ENCODE results near the gene TANGO6. TPM values are rescaled to one million over a fixed set of nuclear protein-coding genes. Genes with fewer than 3 reads are reported as not detected.
"Not testable (repeated sequence)": the region's sequence is repeated elsewhere in the genome, so short reads cannot be mapped to it uniquely, and the experiment has no call there.

TANGO6 gene
- total RNA-seq, 1 donor: 13.7 TPM

DNA sequence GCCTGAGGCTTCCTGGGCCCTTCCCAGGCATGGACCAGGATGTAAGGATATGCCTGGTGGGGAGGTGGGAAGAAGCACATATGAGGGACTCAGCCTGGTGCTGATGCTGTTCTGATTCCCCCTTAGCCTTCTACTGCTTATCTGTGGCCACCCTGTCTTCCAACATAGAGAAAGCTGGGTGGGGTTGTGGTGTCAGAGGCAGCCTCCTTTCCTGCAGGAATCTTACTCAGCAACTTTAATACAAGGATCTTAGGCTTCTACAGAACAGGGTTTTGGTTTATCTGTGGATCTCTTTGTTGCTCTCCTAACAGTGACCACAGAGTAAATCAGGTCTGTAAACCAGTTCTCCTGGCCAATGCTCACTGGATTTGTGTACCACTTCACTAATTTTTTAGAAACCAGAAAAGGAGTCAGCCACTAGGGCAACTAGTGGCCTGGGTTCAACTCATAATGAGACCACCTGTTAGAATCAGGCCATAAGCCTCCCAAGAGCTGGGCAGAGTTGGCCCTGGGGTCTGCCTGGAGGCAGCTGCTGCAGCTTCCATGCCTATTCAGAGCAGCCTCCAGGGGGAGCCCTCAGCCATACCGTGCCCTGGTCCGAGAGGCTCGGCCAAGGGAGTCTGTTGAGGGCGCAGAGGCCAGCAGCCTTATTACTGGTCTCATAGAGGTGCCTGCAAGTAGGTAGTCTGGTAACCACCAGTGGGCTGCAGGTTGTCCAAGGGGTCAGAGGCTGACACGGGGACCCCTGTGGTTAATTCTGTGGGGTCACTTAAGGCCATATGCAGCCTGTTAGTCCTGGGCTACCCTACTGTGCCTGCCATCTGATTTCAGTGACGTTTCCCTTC lies 269.2 kb downstream of the TANGO6 start:
- DNase-seq (ENCODE audit: low read depth in 2 of 3, low spot score in 2 of 3): peak in 1 of 3 donors; percentile 53

DNA sequence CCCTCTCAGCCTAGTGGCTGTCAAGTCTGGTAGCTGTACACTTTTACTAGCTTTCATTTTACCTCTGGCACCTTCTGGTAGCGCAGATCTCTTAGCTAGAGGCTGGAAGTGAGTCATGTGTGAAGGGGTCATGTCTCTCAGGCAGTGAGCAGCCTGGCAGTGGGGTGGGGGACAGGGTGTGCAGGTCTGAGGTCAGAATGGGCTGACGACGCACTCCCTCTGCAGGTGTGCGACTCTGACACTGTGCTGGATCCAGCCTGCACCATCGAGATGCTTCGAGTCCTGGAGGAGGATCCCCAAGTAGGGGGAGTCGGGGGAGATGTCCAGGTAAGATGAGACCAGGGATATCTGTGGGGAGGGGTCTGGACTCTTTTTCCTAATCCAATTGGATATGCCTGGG lies 269.9 kb downstream of the TANGO6 start:
- DNase-seq (ENCODE audit: low read depth in 2 of 3, low spot score in 2 of 3): no peak

DNA sequence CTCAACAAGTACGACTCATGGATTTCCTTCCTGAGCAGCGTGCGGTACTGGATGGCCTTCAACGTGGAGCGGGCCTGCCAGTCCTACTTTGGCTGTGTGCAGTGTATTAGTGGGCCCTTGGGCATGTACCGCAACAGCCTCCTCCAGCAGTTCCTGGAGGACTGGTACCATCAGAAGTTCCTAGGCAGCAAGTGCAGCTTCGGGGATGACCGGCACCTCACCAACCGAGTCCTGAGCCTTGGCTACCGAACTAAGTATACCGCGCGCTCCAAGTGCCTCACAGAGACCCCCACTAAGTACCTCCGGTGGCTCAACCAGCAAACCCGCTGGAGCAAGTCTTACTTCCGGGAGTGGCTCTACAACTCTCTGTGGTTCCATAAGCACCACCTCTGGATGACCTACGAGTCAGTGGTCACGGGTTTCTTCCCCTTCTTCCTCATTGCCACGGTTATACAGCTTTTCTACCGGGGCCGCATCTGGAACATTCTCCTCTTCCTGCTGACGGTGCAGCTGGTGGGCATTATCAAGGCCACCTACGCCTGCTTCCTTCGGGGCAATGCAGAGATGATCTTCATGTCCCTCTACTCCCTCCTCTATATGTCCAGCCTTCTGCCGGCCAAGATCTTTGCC lies 271.1 kb downstream of the TANGO6 start:
- DNase-seq (ENCODE audit: low read depth in 2 of 3, low spot score in 2 of 3): no peak

- DNase-seq (ENCODE audit: low read depth in 2 of 3, low spot score in 2 of 3): no peak
Observed at GRCh38 chr16:69114976-69115355, 271.6 kb downstream of the TANGO6 start.

DNA sequence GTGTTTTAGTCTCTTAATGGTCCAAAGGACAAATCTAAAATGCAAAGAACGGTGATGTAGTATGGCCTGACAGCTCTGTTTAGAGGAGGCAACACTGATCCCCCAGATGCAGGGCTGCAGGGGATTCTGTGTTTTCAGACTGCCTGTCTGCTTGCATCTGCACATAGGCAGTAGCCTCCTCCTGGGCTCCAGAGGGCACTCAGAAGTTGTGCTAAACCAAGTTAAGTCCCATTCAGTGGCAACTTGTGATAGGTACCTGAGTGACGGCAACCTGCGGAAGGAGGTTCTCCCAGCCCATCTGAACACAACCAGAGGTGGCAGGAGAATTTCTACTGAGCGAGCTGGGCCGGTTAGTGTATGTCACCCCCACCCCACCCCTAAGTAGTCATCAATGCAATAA lies 272.0 kb downstream of the TANGO6 start:
- no peak for DNase-seq (ENCODE audit: low read depth in 2 of 3, low spot score in 2 of 3)

- no peak for DNase-seq (ENCODE audit: low read depth in 2 of 3, low spot score in 2 of 3)
Observed at GRCh38 chr16:69115837-69116236, 272.5 kb downstream of the TANGO6 start.

- no peak for DNase-seq (ENCODE audit: low read depth in 2 of 3, low spot score in 2 of 3)
Observed at GRCh38 chr16:69116256-69116875, 273.0 kb downstream of the TANGO6 start.

DNA sequence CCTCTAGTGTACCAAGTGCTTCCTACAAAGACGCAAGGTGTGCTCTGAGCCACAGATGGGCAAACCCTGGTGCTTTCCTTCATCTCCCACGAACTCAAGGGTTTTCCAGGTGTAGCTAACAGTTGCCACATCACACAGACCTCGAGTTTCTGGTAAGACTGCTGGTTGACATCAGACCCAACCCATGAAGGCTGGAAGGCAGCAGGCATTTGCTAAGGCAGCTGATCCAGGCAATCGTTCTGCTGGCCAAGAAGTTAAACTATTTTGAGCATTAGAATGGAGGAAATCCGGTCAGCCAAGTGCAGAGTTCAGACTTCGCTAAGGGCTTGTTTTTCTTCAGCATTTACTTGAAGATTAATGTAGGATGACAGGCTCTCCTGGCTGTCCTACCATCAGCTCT lies 273.6 kb downstream of the TANGO6 start:
- DNase-seq (ENCODE audit: low read depth in 2 of 3, low spot score in 2 of 3): no peak

DNA sequence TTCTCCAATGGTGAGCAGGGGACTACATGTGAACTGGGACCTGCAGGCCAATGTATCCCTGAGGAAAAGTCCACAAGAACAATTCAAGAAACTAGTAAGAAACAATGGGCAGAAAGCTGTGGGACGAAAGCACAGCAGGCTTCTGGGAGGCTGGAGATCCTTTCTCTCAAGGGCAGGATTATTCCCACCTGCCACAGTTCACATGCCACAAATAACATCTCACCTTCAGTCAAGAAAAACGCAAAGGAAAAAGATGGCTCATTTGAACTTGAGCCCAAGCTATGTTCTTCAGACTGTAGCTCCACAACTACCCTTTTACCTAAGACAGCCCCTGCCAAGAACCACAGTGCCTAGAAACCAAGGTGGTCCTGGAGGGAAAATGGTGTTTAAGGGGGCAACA lies 275.1 kb downstream of the TANGO6 start:
- no peak for DNase-seq (ENCODE audit: low read depth in 2 of 3, low spot score in 2 of 3)

DNA sequence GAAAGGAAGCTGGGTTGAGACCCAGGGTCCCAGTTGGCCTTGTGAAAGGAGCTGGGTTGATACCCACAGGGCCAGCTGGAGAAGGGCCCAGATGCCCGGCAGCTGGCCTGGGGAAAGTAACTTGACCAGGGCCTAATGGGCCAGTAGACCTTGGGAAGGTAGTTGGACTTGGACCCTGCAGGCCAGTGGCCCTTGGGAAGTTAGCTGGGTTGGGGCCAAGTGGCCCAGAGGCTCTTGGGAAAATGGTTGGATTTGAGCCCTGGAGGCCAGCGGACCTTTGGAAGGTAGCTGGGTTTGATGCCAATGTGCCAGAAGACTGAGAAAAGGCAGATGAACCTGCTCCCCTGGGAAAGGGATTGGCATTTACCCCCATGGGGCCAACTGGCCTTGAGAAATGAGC lies 275.7 kb downstream of the TANGO6 start:
- DNase-seq (ENCODE audit: low read depth in 2 of 3, low spot score in 2 of 3): no peak

DNA sequence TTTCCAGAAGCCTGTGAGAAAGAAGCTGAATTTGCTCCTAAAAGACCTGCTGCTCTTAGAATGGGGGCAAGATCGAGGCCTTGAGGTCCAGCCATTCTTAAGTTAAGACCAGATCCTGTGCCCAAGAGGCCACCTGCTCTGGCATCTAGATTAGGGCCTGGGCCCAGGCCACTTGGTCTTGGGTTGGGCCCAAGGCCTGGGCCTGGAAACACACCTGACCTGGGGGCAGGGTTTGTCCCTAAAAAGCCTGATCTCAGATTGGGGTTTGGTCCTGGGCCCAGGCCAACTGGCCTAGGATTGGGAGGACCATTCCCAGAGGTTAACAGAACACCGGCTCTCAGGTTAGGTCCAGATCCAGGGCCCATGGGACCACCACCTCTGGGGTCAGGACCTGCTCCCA lies 276.2 kb downstream of the TANGO6 start:
- no peak for DNase-seq (ENCODE audit: low read depth in 2 of 3, low spot score in 2 of 3)

GRCh38 chr16:69120096-69120664 lies 276.8 kb downstream of the TANGO6 start:
- DNase-seq (ENCODE audit: low read depth in 2 of 3, low spot score in 2 of 3): no peak

DNA sequence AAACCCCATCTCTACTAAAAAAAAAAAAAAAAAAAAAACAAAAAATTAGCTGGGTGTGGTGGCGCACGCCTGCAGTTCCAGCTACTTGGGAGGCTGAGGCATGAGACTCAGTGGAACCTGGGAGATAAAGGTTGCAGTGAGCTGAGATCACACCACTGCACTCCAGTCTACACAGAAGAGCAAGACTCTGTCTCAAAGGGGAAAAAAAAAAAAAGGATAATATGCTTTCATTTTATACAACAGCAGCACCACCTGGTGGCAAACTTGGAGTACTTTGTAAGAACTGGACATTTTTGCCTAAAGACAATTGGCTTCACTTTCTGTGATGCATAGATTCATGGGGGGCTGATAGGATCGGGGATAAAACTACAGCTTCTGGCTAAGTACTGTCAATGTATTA lies 280.6 kb downstream of the TANGO6 start:
- peak; percentile 42 to 93 (median 75) for DNase-seq (ENCODE audit: low read depth in 2 of 3, low spot score in 2 of 3)

GRCh38 chr16:69124406-69124805 lies 281.1 kb downstream of the TANGO6 start:
- DNase-seq (ENCODE audit: low read depth in 2 of 3, low spot score in 2 of 3): not testable (repeated sequence)

DNA sequence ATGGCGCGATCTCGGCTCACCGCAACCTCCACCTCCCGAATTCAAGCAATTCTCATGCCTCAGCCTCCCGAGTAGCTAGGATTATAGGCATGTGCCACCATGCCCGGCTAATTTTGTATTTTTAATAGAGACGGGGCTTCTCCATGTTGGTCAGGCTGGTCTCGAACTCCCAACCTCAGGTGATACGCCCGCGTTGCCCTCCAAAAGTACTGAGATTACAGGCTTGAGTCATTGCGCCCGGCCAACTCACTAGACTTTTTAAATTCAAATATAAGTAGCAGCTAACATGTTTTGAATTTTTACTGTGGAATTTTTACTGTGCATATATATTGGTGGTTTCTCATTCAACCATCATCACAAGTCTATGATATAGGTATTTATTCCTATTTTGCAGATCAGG lies 281.6 kb downstream of the TANGO6 start:
- DNase-seq (ENCODE audit: low read depth in 2 of 3, low spot score in 2 of 3): not testable (repeated sequence)

GRCh38 chr16:69126221-69126620 lies 282.9 kb downstream of the TANGO6 start:
- DNase-seq (ENCODE audit: low read depth in 2 of 3, low spot score in 2 of 3): no peak

- not testable (repeated sequence) for DNase-seq (ENCODE audit: low read depth in 2 of 3, low spot score in 2 of 3)
Observed at GRCh38 chr16:69126801-69127200, 283.5 kb downstream of the TANGO6 start.

DNA sequence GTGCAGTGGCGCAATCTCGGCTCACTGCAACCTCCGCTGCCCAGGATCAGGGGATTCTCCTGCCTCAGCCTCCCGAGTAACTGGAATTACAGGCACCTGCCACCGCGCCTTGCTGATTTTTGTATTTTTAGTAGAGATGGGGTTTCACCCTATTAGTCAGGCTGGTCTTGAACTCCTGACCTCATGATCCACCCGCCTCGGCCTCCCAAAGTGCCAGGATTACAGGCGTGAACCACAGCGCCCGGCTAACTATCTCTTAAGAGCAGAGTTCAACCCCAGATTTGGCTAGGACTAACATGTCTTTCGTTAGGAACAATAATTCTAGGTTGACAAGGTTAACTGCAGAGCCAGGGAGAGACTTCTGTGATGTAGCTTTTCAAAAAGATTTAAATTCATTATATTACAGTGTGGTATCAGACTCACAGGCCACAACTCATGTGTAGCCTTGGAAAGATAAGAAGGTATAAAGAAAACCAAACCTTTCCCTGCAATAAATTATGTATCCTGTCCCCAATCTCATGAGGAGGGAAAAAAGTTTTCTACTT lies 284.7 kb downstream of the TANGO6 start:
- no peak for DNase-seq (ENCODE audit: low read depth in 2 of 3, low spot score in 2 of 3)

GRCh38 chr16:69130461-69130860 lies 287.1 kb downstream of the TANGO6 start:
- no peak for DNase-seq (ENCODE audit: low read depth in 2 of 3, low spot score in 2 of 3)

- peak in 2 of 3 donors; percentile 59 to 66 for DNase-seq (ENCODE audit: low read depth in 2 of 3, low spot score in 2 of 3)
Observed at GRCh38 chr16:69131167-69131838, 288.0 kb downstream of the TANGO6 start.

Data from hematopoietic multipotent progenitor cell (in vitro differentiated cells).